ENCODE results near the gene LIMK2. TPM values are rescaled to one million over a fixed set of nuclear protein-coding genes. Genes with fewer than 3 reads are reported as not detected.

Gene LIMK2
- total RNA-seq, 1 donor from 2014 or later, result 37.2 TPM

GRCh38 chr22:31277741-31278140 lies 65.6 kb downstream of the LIMK2 start:
- no peak for DNase-seq (ENCODE audit: low read depth)
- H3K27me3 ChIP-seq (ENCODE audit: control insufficient read depth, insufficient read depth, low read length), result no peaks in the 10 kb centered on the region
- TF ChIP-seq CTCF (IDR thresholded peaks at IDR 0.05; ENCODE audit: insufficient read depth, low read length, poor library complexity, severe bottlenecking), result no peak
- peaks cover 3% of the 10 kb centered on the region for H3K36me3 ChIP-seq (ENCODE audit: control insufficient read depth, insufficient read depth, low read length)
- no peak overlapping the region for H3K4me3 ChIP-seq (ENCODE audit: low read depth, low read length)

DNA sequence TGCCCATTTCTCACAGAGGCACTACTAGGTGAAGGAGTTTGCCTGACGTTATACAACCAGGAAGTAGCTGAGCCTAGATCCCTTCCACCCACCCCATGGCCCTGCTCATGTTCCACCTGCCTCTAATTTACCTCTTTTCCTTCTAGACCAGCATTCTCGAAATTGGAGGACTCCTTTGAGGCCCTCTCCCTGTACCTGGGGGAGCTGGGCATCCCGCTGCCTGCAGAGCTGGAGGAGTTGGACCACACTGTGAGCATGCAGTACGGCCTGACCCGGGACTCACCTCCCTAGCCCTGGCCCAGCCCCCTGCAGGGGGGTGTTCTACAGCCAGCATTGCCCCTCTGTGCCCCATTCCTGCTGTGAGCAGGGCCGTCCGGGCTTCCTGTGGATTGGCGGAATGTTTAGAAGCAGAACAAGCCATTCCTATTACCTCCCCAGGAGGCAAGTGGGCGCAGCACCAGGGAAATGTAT lies 66.1 kb downstream of the LIMK2 start:
- Histone ChIP-seq H3K27me3 (ENCODE audit: control insufficient read depth, insufficient read depth, low read length) (no peaks in the 10 kb centered on the region), H3K36me3 (ENCODE audit: control insufficient read depth, insufficient read depth, low read length) (peaks cover 3% of the 10 kb centered on the region), H3K4me3 (ENCODE audit: low read depth, low read length) (no peak overlapping the region)
- no peak for DNase-seq (ENCODE audit: low read depth)
- no peak for TF ChIP-seq CTCF (IDR thresholded peaks at IDR 0.05; ENCODE audit: insufficient read depth, low read length, poor library complexity, severe bottlenecking)

GRCh38 chr22:31278626-31279326 lies 66.7 kb downstream of the LIMK2 start:
- Histone ChIP-seq H3K36me3 (ENCODE audit: control insufficient read depth, insufficient read depth, low read length) (peaks cover 3% of the 10 kb centered on the region), H3K27me3 (ENCODE audit: control insufficient read depth, insufficient read depth, low read length) (no peaks in the 10 kb centered on the region), H3K4me3 (ENCODE audit: low read depth, low read length) (no peak overlapping the region)
- no peak for DNase-seq (ENCODE audit: low read depth)
- no peak for TF ChIP-seq CTCF (IDR thresholded peaks at IDR 0.05; ENCODE audit: insufficient read depth, low read length, poor library complexity, severe bottlenecking)

- H3K4me3 ChIP-seq (ENCODE audit: low read depth, low read length), result no peak overlapping the region
- H3K36me3 ChIP-seq (ENCODE audit: control insufficient read depth, insufficient read depth, low read length), result peaks cover 2% of the 10 kb centered on the region
- no peak for DNase-seq (ENCODE audit: low read depth)
- no peaks in the 10 kb centered on the region for H3K27me3 ChIP-seq (ENCODE audit: control insufficient read depth, insufficient read depth, low read length)
- TF ChIP-seq CTCF (IDR thresholded peaks at IDR 0.05; ENCODE audit: insufficient read depth, low read length, poor library complexity, severe bottlenecking), result no peak
Measured at GRCh38 chr22:31279327-31279669, 67.2 kb downstream of the LIMK2 start.

DNA sequence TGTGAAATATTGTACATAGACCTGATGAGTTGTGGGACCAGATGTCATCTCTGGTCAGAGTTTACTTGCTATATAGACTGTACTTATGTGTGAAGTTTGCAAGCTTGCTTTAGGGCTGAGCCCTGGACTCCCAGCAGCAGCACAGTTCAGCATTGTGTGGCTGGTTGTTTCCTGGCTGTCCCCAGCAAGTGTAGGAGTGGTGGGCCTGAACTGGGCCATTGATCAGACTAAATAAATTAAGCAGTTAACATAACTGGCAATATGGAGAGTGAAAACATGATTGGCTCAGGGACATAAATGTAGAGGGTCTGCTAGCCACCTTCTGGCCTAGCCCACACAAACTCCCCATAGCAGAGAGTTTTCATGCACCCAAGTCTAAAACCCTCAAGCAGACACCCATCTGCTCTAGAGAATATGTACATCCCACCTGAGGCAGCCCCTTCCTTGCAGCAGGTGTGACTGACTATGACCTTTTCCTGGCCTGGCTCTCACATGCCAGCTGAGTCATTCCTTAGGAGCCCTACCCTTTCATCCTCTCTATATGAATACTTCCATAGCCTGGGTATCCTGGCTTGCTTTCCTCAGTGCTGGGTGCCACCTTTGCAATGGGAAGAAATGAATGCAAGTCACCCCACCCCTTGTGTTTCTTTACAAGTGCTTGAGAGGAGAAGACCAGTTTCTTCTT lies 67.9 kb downstream of the LIMK2 start:
- no peak for TF ChIP-seq CTCF (IDR thresholded peaks at IDR 0.05; ENCODE audit: insufficient read depth, low read length, poor library complexity, severe bottlenecking)
- H3K36me3 ChIP-seq (ENCODE audit: control insufficient read depth, insufficient read depth, low read length), result peaks cover 2% of the 10 kb centered on the region
- no peak for DNase-seq (ENCODE audit: low read depth)
- no peaks in the 10 kb centered on the region for H3K27me3 ChIP-seq (ENCODE audit: control insufficient read depth, insufficient read depth, low read length)
- no peak overlapping the region for H3K4me3 ChIP-seq (ENCODE audit: low read depth, low read length)

Data from kidney epithelial cell (primary cell).